Retina (tissue), 1 donor: ENCODE measurements around the gene TAF11L4.
"Not testable (repeated sequence)": the region's sequence is repeated elsewhere in the genome, so short reads cannot be mapped to it uniquely, and the experiment has no call there.

ENCODE experiments used
- DNase-seq: peaks from one replicate; pipeline ENCODE4 v3.0.0-alpha.2; 2016

TAF11L4 gene

DNA sequence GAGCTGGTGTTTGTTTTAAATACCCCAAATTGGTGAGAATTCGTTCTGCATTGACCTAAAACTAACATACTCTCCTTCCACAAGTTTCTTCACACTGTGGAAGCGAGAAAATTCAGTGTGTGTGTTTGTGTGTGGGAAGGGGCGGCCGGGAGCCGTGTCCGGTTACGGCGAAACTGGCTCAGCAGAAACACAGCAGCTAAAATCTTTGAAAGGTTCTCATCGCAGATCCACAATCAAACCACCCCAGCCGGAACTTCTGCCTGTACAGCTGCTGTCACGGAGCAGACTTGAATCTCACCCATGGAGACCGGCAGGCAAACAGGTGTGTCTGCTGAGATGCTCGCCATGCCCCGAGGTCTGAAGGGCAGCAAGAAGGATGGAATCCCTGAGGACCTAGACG lies at the start of gene TAF11L4:
TSS of gene TAF11L4 (plus strand) at position 301 of the 400 bp plus-strand sequence.
- not testable (repeated sequence) for DNase-seq

GRCh38 chr5:17475064-17475463 lies 46.5 kb upstream of the TAF11L4 start:
- DNase-seq, result not testable (repeated sequence)

DNA sequence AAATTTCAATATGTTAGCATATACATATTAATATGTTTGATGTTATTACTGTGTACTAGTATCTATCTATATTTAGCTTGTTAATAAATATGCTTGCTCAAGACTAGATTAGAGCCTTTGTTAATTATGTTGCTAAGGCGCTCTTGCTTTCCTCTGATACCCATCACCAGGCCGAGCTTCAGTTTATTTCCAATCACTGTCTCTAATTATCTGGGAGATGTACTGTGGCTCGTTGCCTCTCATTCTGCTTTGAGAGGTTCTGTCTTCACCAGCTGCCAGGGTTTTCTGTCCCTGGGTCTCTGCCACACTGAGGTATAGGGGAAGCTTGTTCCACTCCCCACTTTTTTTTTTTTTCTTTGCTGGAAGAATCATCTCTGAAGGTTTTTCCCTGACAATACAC lies 44.6 kb upstream of the TAF11L4 start:
- DNase-seq, result peak; percentile 46

DNA sequence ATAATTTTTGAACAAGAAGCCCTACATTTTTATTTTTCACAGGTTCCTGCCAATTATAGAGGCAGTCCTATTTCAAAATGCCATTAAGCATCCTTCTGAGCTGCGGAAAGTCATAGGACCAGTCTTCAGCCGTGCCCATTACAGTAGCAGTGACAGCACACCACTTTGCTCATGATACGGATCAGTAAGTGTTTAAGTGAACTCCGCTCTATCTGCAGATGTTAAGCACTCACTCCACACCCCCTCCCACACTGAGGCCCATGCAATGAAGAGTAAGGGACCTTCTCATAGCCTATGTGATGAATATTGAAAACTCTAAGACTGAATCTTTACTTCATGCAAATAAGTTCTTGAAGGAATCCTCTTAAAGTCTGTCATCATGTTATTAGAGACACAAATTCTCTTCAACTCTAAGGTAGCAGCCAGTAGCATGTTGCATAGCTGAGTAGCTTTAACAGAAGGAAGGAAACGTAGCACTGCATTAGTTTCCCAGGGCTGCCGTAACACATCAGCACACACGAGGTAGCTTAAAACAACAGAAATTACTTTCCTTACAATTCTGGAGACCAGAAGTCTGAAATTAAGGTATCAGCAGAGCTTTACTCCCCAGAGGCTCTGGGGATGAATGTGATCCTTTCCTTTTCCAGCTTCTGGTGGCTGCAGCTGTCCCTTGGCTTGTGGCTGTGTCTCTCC lies 43.9 kb upstream of the TAF11L4 start:
- peak; percentile 52 for DNase-seq

DNA sequence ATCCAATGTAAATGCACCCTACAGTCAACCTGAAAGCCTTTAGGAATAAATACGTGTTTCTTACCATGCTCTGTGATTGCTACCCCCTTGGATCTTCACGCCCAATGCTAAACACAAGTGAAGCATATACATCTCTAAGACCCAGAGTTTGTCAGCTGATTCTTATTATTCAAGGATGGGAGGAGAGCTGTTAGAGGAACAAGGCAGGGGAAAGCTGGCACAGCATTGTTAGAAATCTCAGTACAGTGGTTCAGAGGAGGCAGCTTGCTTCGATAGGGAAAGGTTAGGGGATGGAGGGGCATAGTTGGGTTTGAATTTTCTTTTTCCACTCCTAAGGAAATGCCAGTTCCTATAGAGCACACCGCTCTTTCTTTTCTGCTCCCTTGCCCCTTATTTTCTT lies 40.2 kb upstream of the TAF11L4 start:
- peak; percentile 44 for DNase-seq

DNA sequence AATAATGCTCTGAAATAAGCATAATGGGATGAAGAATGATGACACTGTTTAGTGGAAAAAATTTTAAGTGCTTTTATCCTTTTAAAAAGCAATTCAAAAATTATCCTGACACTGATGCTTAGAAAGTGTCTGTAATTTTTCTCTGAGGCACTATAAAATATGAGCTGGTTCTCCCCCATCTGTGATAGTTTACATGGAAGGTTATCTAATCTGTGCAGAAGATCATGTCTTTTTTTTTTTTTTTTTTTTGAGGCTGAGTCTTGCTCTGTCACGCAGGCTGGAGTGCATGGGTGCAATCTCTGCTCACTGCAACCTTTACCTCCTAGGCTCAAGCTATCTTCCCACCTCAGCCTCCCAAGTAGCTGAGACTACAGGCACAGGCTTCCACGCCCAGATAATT lies 38.8 kb upstream of the TAF11L4 start:
- DNase-seq, result no peak

DNA sequence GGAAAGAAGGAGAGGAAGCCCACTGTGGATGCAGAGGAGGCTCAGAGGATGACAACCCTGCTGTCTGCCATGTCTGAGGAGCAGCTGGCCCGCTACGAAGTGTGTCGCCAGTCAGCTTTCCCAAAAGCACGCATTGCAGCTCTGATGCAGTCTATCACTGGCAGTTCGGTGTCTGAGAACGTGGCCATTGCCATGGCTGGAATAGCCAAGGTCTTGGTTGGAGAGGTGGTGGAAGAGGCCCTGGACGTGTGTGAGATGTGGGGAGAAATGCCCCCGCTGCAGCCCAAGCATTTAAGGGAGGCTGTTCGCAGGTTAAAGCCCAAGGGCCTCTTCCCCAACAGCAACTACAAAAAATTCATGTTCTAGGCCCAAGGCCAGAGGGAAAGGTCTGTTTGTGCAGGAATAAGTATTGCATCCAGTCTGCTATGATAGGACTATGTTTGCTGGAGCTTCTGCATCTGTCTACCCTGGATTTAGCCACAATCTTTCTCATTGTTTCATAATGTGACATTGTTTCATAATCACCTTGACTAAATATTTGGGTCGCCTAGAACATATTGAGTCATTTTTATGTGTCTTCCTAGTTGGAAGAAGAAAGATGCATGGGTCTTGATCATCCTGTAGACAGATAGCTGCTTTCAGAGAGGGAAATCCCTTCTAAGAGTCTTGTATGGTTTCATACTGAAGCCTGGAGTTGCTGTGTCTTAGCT lies 35.0 kb upstream of the TAF11L4 start:
- DNase-seq, result not testable (repeated sequence)

- no peak for DNase-seq
These were observed 34.5 kb upstream of the TAF11L4 start for GRCh38 chr5:17487174-17487512.

DNA sequence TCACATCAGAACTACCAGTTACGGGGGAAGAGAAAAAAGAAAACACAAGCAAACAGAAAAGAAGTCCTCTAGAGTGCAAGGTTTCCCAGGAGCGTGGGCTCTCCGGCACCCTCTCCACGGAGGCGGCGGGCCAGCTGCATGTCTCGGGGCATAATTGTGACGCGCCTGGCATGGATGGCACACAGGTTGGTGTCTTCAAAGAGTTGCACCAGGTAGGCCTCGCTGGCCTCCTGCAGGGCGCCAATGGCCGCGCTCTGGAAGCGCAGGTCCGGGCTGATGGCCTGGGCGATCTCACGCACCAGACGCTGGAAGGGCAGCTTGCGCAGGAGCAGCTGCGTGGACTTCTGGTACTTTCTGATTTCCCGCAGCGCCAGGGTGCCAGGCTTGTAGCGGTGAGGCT lies 30.3 kb upstream of the TAF11L4 start:
- DNase-seq, result not testable (repeated sequence)

- DNase-seq, result no peak
These were observed 28.8 kb upstream of the TAF11L4 start for GRCh38 chr5:17492770-17493169.

DNA sequence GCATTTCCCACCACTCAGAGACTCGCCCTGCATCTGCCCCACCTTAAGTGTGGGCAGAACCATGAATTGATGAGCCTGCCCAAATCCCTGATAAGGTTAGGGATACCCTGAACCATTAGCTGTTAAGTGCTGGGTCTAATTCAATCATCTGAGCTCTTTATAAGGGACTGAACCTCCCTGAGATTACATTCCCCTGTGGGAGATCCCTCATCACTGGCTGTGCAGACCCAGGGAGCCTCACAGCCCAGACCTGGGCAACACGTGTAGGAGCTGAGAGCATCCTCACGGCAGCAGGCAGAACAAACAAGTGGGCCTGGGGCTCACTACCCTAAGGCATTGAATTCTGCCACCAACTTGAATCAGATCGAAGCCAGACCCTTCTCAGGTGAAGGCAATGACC lies 24.2 kb upstream of the TAF11L4 start:
- DNase-seq, result no peak

DNA sequence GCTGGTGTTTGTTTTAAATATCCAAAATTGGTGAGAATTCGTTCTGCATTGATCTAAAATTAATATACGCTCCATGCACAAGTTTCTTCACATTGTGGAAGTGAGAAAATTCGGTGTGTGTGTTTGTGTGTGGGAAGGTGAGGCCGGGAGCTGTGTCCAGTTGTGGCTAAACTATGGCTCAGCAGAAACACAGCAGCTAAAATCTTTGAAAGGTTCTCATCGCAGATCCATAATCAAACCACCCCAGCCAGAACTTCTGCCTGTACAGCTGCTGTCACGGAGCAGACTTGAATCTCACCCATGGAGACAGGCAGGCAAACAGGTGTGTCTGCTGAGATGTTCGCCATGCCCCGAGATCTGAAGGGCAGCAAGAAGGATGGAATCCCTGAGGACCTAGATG lies 23.7 kb upstream of the TAF11L4 start, which contains the start of gene TAF11L2:
TSS of gene TAF11L2 (plus strand) at position 301 of the 400 bp plus-strand sequence.
- not testable (repeated sequence) for DNase-seq

DNA sequence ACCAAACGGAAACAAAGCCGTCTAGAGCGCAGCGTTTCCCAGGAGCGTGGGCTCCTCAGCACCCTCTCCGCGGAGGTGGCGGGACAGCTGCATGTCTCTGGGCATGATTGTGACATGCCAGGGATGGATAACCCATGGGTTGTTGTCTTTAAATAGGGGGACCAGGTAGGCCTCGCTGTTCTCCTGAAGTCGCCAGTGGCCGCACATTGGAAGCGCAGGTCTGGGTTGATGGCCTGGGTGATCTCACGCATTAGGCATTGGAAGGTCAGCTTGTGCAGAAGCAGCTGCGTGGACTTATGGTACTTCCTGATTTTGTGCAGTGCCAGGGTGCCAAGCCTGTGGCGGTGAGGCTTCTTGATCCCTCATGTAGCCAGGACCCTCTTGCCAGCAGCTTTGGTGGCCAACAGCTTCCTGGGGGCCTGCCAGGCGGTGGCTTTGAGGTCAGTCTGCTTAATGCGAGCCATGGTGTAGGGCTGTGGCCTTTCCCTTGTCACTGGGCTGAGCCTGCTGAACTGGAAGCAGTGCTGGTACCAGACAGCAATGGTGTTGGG lies 9.8 kb upstream of the TAF11L4 start:
- no peak for DNase-seq

GRCh38 chr5:17517526-17517925 lies 4.1 kb upstream of the TAF11L4 start:
- not testable (repeated sequence) for DNase-seq

- not testable (repeated sequence) for DNase-seq
These were observed 3.5 kb upstream of the TAF11L4 start, which contains the start of gene TAF11L3 for GRCh38 chr5:17518067-17518466. Gene TAF11L3 (plus strand): TSS chr5:17518367.

- not testable (repeated sequence) for DNase-seq
These were observed 2.1 kb upstream of the TAF11L4 start for GRCh38 chr5:17519508-17519907.

DNA sequence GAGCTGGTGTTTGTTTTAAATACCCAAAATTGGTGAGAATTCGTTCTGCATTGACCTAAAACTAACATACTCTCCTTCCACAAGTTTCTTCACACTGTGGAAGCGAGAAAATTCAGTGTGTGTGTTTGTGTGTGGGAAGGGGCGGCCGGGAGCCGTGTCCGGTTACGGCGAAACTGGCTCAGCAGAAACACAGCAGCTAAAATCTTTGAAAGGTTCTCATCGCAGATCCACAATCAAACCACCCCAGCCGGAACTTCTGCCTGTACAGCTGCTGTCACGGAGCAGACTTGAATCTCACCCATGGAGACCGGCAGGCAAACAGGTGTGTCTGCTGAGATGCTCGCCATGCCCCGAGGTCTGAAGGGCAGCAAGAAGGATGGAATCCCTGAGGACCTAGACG lies 3.3 kb downstream of the TAF11L4 start, which contains the start of gene TAF11L5:
TSS of gene TAF11L5 (plus strand) at position 301 of the 400 bp plus-strand sequence.
- DNase-seq, result not testable (repeated sequence)

- DNase-seq, result not testable (repeated sequence)
These were observed 4.9 kb downstream of the TAF11L4 start for GRCh38 chr5:17526504-17526903.

DNA sequence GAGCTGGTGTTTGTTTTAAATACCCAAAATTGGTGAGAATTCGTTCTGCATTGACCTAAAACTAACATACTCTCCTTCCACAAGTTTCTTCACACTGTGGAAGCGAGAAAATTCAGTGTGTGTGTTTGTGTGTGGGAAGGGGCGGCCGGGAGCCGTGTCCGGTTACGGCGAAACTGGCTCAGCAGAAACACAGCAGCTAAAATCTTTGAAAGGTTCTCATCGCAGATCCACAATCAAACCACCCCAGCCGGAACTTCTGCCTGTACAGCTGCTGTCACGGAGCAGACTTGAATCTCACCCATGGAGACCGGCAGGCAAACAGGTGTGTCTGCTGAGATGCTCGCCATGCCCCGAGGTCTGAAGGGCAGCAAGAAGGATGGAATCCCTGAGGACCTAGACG lies 6.8 kb downstream of the TAF11L4 start, which contains the start of gene TAF11L6:
TSS of gene TAF11L6 (plus strand) at position 301 of the 400 bp plus-strand sequence.
- DNase-seq, result not testable (repeated sequence)
